ENCODE data around the gene CAPG.

Gene CAPG

GRCh38 chr2:85401464-85401805 lies 8.7 kb downstream of the CAPG start:
- TF ChIP-seq CTCF (IDR thresholded peaks at IDR 0.05; ENCODE audit: insufficient read depth, low read length, poor library complexity, severe bottlenecking), result no peak
- peaks cover 11% of the 10 kb centered on the region for H3K36me3 ChIP-seq (ENCODE audit: control insufficient read depth, insufficient read depth, low read length)

GRCh38 chr2:85400541-85401463 lies 9.4 kb downstream of the CAPG start:
- no peak for TF ChIP-seq CTCF (IDR thresholded peaks at IDR 0.05; ENCODE audit: insufficient read depth, low read length, poor library complexity, severe bottlenecking)
- no peak overlapping the region for H3K4me3 ChIP-seq (replicated peaks; ENCODE audit: low read depth, low read length)
- DNase-seq (ENCODE audit: extremely low read depth, insufficient read length), result no peak
- H3K36me3 ChIP-seq (ENCODE audit: control insufficient read depth, insufficient read depth, low read length), result peaks cover 11% of the 10 kb centered on the region
- H3K27me3 ChIP-seq (replicated peaks; ENCODE audit: control insufficient read depth, insufficient read depth, low read length), result no peaks in the 10 kb centered on the region

More at GRCh38 chr2:85401464-85401805, 8.7 kb downstream of the CAPG start:
- no peak overlapping the region for H3K4me3 ChIP-seq (replicated peaks; ENCODE audit: low read depth, low read length)
- DNase-seq (ENCODE audit: extremely low read depth, insufficient read length), result no peak
- H3K27me3 ChIP-seq (replicated peaks; ENCODE audit: control insufficient read depth, insufficient read depth, low read length), result no peaks in the 10 kb centered on the region

GRCh38 chr2:85400023-85400422 lies 10.1 kb downstream of the CAPG start:
- no peaks in the 10 kb centered on the region for H3K27me3 ChIP-seq (replicated peaks; ENCODE audit: control insufficient read depth, insufficient read depth, low read length)
- no peak for DNase-seq (ENCODE audit: extremely low read depth, insufficient read length)
- TF ChIP-seq CTCF (IDR thresholded peaks at IDR 0.05; ENCODE audit: insufficient read depth, low read length, poor library complexity, severe bottlenecking), result no peak
- H3K4me3 ChIP-seq (replicated peaks; ENCODE audit: low read depth, low read length), result no peak overlapping the region
- peaks cover 11% of the 10 kb centered on the region for H3K36me3 ChIP-seq (ENCODE audit: control insufficient read depth, insufficient read depth, low read length)

GRCh38 chr2:85399183-85399455 lies 11.0 kb downstream of the CAPG start:
- H3K36me3 ChIP-seq (ENCODE audit: control insufficient read depth, insufficient read depth, low read length), result peaks cover 14% of the 10 kb centered on the region
- H3K27me3 ChIP-seq (replicated peaks; ENCODE audit: control insufficient read depth, insufficient read depth, low read length), result no peaks in the 10 kb centered on the region
- no peak overlapping the region for H3K4me3 ChIP-seq (replicated peaks; ENCODE audit: low read depth, low read length)
- TF ChIP-seq CTCF (IDR thresholded peaks at IDR 0.05; ENCODE audit: insufficient read depth, low read length, poor library complexity, severe bottlenecking), result no peak
- DNase-seq (ENCODE audit: extremely low read depth, insufficient read length), result no peak

- no peak for TF ChIP-seq CTCF (IDR thresholded peaks at IDR 0.05; ENCODE audit: insufficient read depth, low read length, poor library complexity, severe bottlenecking)
- H3K36me3 ChIP-seq (ENCODE audit: control insufficient read depth, insufficient read depth, low read length), result peaks cover 15% of the 10 kb centered on the region
- no peak overlapping the region for H3K4me3 ChIP-seq (replicated peaks; ENCODE audit: low read depth, low read length)
- H3K27me3 ChIP-seq (replicated peaks; ENCODE audit: control insufficient read depth, insufficient read depth, low read length), result no peaks in the 10 kb centered on the region
- no peak for DNase-seq (ENCODE audit: extremely low read depth, insufficient read length)
Observed at GRCh38 chr2:85398426-85399182, 11.6 kb downstream of the CAPG start.

All from GM06990 (cell line).